Bronchial smooth muscle cell (primary cell): ENCODE measurements around the gene ZNF14. TPM values are rescaled to one million over a fixed set of nuclear protein-coding genes. Genes with fewer than 3 reads are reported as not detected.

Experiments
- total RNA-seq: library from RNA; depleted of rRNA; stranded (reverse); fragments of >200 nt; gene quantifications from 2 replicates; pipeline ENCODE4 v1.2.1, GENCODE V29; 2014

The ZNF14 gene
- 3.3 and 5.4 TPM in 2 replicates for total RNA-seq

GRCh38 chr19:19732579-19733501 lies at the start of gene ZNF14:
Gene ZNF14, minus strand, starts transcription at chr19:19733112. Its CDS starts 154 bp downstream, at chr19:19732958.

GRCh38 chr19:19668230-19669012 lies 64.5 kb downstream of the ZNF14 start, which contains the start of gene ZNF101:
Gene ZNF101, plus strand, starts transcription at chr19:19668839. Its CDS starts 125 bp downstream, at chr19:19668964.

GRCh38 chr19:19663256-19664120 lies 69.4 kb downstream of the ZNF14 start, which contains the start of gene ATP13A1:
Gene ATP13A1, minus strand, starts transcription at chr19:19663676. Its CDS starts 10 bp downstream, at chr19:19663666.

Other genes with a start within 250 kb of the ZNF14 start
- 1.9 and 2.2 TPM in 2 replicates for gene TSSK6, start 217.6 kb downstream of the ZNF14 start, total RNA-seq
- gene NDUFA13, start 216.9 kb downstream of the ZNF14 start, total RNA-seq, result 435 and 561 TPM in 2 replicates
- gene YJEFN3, start 204.2 kb downstream of the ZNF14 start, total RNA-seq, result 0.17 and 0.32 TPM in 2 replicates
- under 0.01 and 0.16 TPM in 2 replicates for gene CILP2, start 194.8 kb downstream of the ZNF14 start, total RNA-seq
- gene PBX4, start 114.4 kb downstream of the ZNF14 start, total RNA-seq, result 2.2 and 3.0 TPM in 2 replicates
- gene LPAR2, start 104.9 kb downstream of the ZNF14 start, total RNA-seq, result 0.52 and 1.9 TPM in 2 replicates
- 1.9 and 4.9 TPM in 2 replicates for gene GMIP, start 89.5 kb downstream of the ZNF14 start, total RNA-seq
- gene ATP13A1, start 69.4 kb downstream of the ZNF14 start, total RNA-seq, result 19.7 and 21.6 TPM in 2 replicates
- 3.6 and 4.9 TPM in 2 replicates for gene ZNF101, start 64.3 kb downstream of the ZNF14 start, total RNA-seq
- gene ZNF506, start 88.6 kb upstream of the ZNF14 start, total RNA-seq, result 7.0 and 9.3 TPM in 2 replicates
- gene ZNF253, start 132.8 kb upstream of the ZNF14 start, total RNA-seq, result 2.1 and 2.5 TPM in 2 replicates
- gene ZNF93, start 167.8 kb upstream of the ZNF14 start, total RNA-seq, result 1.7 and 2.0 TPM in 2 replicates